Measurements from ENCODE around the gene ATG7.
A peak's percentile ranks its signal among the peaks of the same experiment; 100 is the strongest.

The ATG7 gene

DNA sequence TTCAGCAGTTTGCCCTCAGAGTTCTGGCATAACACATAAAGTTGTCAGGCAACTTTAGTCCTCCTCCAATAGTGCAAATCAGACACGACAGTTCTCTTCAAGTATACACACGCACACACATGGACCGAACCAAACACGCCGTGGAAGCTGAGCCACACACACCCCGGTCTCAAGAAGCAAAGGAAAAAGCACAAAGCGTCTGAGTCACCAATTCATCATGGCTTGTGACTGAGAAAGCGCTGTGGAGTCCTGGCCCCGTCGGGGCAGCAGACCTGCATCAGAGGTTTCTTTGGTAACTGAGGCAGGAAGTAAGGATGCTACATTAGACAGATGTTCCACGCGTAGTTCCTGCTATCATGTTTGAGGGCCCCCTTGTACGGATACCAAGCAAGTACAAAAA is 285.8 kb downstream of the ATG7 start:
- H3K4me3 ChIP-seq (replicated peaks; ENCODE audit: insufficient read depth, low read length) = no peak overlapping the region
- TF ChIP-seq SPI1 (IDR thresholded peaks at IDR 0.05; ENCODE audit: borderline replicate concordance, low read depth) (no peak), POLR2AphosphoS5 (IDR thresholded peaks at IDR 0.05; ENCODE audit: low read depth) (0 out of 2 replicates have a peak, but pooled peaks have one; percentile 21), GABPA (IDR thresholded peaks at IDR 0.05; ENCODE audit: low read depth) (no peak)
- TF ChIP-seq, protein P1, sequence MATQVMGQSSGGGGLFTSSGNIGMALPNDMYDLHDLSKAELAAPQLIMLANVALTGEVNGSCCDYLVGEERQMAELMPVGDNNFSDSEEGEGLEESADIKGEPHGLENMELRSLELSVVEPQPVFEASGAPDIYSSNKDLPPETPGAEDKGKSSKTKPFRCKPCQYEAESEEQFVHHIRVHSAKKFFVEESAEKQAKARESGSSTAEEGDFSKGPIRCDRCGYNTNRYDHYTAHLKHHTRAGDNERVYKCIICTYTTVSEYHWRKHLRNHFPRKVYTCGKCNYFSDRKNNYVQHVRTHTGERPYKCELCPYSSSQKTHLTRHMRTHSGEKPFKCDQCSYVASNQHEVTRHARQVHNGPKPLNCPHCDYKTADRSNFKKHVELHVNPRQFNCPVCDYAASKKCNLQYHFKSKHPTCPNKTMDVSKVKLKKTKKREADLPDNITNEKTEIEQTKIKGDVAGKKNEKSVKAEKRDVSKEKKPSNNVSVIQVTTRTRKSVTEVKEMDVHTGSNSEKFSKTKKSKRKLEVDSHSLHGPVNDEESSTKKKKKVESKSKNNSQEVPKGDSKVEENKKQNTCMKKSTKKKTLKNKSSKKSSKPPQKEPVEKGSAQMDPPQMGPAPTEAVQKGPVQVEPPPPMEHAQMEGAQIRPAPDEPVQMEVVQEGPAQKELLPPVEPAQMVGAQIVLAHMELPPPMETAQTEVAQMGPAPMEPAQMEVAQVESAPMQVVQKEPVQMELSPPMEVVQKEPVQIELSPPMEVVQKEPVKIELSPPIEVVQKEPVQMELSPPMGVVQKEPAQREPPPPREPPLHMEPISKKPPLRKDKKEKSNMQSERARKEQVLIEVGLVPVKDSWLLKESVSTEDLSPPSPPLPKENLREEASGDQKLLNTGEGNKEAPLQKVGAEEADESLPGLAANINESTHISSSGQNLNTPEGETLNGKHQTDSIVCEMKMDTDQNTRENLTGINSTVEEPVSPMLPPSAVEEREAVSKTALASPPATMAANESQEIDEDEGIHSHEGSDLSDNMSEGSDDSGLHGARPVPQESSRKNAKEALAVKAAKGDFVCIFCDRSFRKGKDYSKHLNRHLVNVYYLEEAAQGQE (IDR thresholded peaks at IDR 0.05; ENCODE audit: insufficient replicate concordance, low read depth) = no peak
- DNase-seq (ENCODE audit: low read depth in 1 of 2, low spot score in 1 of 2) = no peak
- H3K27ac ChIP-seq (replicated peaks) = no peak overlapping the region
- H3K27me3 ChIP-seq (ENCODE audit: insufficient read depth, poor library complexity, severe bottlenecking) = no peaks in the 10 kb centered on the region

DNA sequence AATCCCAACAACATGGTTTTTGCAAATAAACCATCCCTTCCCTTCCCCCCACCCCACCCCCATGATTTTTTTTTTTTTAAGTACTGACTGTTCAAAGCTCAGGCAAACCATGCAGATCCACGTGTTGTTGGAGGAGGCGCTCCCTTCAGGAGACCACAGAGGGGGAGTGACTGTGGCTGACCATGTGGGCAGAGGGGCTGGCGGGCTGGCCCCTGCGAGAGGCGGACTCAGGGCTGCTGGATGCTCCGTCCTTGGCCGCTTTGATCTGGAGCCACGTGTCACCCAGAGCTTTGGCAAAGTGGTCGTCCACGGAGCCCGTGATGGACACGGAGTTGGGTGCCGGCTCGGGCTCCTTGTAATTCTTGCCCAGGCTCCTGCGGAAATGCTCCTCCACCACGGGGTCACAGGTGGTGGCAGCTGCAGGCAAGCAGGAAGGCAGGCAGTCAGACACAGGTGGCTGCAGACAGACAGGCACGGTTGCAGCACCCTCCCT is 286.3 kb downstream of the ATG7 start:
- TF ChIP-seq, protein P2, sequence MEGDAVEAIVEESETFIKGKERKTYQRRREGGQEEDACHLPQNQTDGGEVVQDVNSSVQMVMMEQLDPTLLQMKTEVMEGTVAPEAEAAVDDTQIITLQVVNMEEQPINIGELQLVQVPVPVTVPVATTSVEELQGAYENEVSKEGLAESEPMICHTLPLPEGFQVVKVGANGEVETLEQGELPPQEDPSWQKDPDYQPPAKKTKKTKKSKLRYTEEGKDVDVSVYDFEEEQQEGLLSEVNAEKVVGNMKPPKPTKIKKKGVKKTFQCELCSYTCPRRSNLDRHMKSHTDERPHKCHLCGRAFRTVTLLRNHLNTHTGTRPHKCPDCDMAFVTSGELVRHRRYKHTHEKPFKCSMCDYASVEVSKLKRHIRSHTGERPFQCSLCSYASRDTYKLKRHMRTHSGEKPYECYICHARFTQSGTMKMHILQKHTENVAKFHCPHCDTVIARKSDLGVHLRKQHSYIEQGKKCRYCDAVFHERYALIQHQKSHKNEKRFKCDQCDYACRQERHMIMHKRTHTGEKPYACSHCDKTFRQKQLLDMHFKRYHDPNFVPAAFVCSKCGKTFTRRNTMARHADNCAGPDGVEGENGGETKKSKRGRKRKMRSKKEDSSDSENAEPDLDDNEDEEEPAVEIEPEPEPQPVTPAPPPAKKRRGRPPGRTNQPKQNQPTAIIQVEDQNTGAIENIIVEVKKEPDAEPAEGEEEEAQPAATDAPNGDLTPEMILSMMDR (IDR thresholded peaks at IDR 0.05; ENCODE audit: insufficient read depth, low read length) = no peak
- peak; percentile 11; the same call in 1 of the 2 replicates for TF ChIP-seq POLR2AphosphoS5 (IDR thresholded peaks at IDR 0.05; ENCODE audit: low read depth)
- Histone ChIP-seq H3K27me3 (ENCODE audit: insufficient read depth, poor library complexity, severe bottlenecking) (no peaks in the 10 kb centered on the region), H3K4me3 (replicated peaks; ENCODE audit: insufficient read depth, low read length) (no peak overlapping the region), H3K27ac (replicated peaks) (no peak overlapping the region)
- DNase-seq (ENCODE audit: low read depth in 1 of 2, low spot score in 1 of 2) = no peak

DNA sequence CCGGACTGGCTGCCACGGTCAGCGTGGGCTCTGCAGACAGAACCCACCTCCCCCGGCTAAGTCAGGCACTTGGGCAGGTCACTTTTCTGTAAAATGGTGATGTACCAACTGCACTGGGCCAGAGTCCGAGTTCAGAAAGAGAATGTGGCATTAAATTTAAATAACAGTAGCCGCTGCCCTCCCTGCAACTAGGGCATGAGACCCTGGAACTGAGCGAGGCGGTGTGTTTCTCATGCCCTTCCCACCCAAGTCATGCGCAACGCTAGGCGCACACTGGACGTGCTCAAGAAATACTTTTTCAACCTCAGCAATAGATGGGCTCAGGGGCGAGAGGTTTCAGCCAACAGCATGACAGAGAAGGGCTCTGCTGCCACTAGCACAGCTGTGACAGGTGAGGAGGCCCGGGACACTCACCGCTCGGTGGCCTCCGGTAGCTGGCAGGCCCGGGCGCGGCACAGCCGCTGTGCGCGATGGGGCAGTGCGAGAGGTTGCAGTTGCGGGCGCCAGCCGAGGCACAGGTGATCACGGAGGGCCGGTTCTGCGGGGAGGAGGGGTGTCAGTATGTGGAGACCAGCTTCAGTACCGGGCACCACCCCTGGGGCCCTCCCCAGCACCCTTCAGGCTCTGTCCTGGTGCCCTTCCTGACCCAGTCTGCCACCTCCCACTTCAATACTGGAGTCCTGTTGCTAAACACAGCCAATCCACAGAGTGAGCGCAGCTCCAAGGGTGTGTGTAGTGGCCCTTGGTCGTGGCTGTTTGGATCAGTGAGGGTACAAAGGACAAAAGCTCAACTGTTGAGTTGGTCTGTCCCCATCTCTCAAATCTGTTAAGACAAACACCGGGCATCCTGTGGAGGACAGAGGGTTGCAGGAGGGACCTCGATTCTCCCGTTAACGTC is 287.0 kb downstream of the ATG7 start:
- Histone ChIP-seq H3K4me3 (replicated peaks; ENCODE audit: insufficient read depth, low read length) (no peak overlapping the region), H3K27ac (replicated peaks) (no peak overlapping the region), H3K27me3 (ENCODE audit: insufficient read depth, poor library complexity, severe bottlenecking) (no peaks in the 10 kb centered on the region)
- TF ChIP-seq, protein P2 (IDR thresholded peaks at IDR 0.05; ENCODE audit: insufficient read depth, low read length) = no peak
- TF ChIP-seq, protein P1 (IDR thresholded peaks at IDR 0.05; ENCODE audit: insufficient replicate concordance, low read depth) = no peak
- TF ChIP-seq SPI1 (IDR thresholded peaks at IDR 0.05; ENCODE audit: borderline replicate concordance, low read depth) = no peak
- no peak for TF ChIP-seq GABPA (IDR thresholded peaks at IDR 0.05; ENCODE audit: low read depth)
- no peak for TF ChIP-seq POLR2AphosphoS5 (IDR thresholded peaks at IDR 0.05; ENCODE audit: low read depth)
- DNase-seq (ENCODE audit: low read depth in 1 of 2, low spot score in 1 of 2) = no peak

DNA sequence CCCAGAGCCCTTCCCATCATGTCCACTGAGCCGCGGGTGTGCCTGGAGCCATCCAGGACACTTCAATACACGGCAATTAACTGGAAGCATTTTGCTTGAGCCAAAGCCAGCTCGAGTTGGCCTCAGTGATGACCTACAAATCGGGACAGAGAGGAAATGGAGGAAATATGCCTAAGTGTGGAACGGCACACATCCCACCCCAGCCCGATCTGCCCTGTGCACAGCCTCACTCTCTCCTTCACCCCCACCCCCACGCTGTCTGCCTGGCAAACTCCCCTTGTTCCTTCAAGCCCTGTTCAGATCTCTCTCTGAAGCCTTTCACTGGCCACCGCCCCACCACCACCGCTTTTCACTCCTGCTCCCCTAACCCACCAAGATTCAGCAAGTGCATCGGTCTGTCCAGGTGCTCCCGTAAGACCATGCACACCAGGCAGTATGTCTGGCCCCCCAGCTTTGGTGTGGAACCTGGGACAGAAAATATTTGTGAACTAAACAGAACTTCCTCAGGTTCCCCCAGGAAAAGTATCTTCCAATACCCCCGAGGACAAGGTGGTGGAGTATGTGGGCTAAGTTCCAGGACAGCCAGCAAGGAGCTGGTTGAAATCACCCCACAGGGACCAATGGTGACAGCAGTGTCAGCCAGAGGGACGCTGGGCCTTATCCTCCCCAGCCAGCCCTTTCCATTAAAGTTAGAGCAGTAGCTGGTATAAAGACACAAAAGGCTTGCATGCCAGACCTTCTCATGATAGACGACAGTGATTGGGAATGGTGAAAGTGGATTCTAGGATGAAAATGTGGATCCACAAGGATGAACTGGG is 287.8 kb downstream of the ATG7 start:
- Histone ChIP-seq H3K27me3 (ENCODE audit: insufficient read depth, poor library complexity, severe bottlenecking) (no peaks in the 10 kb centered on the region), H3K27ac (replicated peaks) (no peak overlapping the region), H3K4me3 (replicated peaks; ENCODE audit: insufficient read depth, low read length) (no peak overlapping the region)
- no peak for DNase-seq (ENCODE audit: low read depth in 1 of 2, low spot score in 1 of 2)
- TF ChIP-seq, protein P1 (IDR thresholded peaks at IDR 0.05; ENCODE audit: insufficient replicate concordance, low read depth) = no peak
- TF ChIP-seq GABPA (IDR thresholded peaks at IDR 0.05; ENCODE audit: low read depth) (no peak), SPI1 (IDR thresholded peaks at IDR 0.05; ENCODE audit: borderline replicate concordance, low read depth) (no peak), POLR2AphosphoS5 (IDR thresholded peaks at IDR 0.05; ENCODE audit: low read depth) (no peak; the same call in 1 of the 2 replicates)
- TF ChIP-seq, protein P2 (IDR thresholded peaks at IDR 0.05; ENCODE audit: insufficient read depth, low read length) = no peak

Data from HL-60 (cell line).